Measurements from ENCODE around the gene DOCK3.

DOCK3 gene

GRCh38 chr3:50674349-50675178 is at the start of gene DOCK3:
Gene DOCK3, plus strand, starts transcription at chr3:50674927. Its CDS starts 337 bp downstream, at chr3:50675264.
- peak; percentile 85 for DNase-seq

GRCh38 chr3:50625231-50626182 is 49.2 kb upstream of the DOCK3 start:
- DNase-seq: no peak

GRCh38 chr3:50626401-50626800 is 48.3 kb upstream of the DOCK3 start:
- DNase-seq: no peak

DNA sequence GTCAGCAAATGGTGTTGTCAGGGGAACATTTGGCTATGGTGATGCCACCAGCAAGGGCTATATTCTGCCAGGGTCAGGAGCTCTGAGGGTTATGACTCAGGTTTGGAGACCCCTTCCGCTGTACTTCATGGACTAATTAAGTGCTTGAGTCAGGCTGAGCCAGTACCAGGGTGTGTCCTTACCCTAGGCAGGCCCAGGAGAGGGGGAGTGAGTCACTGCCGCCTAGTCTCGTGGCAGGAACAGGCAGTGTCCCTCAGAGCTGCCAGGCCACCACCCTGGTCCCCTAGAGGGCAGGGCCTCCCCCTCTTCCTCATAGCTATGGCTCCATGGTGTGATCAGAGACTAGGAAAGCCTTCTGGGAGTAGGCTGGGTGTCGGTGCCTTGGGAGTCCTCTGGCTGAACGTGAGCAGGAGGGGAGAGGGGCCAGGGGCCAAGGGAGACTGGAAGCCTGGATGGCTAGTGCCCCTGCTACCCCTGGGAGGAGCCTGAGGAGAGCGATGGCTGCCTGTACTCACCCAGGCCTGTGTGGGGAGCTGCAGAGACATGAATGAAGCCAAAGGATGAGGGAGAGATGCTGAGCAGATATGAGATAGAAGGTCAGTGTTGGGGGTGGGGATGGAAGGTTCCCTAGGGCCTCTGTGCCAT is 47.2 kb upstream of the DOCK3 start:
- DNase-seq: peak; percentile 84

DNA sequence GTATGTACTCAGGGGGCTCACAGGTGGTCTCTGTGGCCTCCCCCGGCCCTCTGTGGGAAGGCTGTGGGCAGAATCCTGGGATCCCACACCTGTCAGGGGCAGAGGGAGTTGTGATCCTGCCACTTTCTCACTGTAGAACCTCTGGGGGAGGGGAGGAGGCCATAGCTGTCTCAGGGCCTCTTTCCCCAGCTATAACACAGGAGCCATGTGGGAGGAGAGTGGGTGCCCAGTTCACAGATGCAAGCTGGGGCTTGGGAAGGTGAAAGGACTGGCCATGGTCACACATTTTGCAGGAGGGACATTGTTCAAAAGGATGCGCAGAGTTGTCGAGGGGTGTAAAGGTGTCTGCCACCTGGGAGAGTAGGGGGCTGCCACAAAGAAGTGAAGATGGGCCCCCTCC is 46.1 kb upstream of the DOCK3 start:
- no peak for DNase-seq

DNA sequence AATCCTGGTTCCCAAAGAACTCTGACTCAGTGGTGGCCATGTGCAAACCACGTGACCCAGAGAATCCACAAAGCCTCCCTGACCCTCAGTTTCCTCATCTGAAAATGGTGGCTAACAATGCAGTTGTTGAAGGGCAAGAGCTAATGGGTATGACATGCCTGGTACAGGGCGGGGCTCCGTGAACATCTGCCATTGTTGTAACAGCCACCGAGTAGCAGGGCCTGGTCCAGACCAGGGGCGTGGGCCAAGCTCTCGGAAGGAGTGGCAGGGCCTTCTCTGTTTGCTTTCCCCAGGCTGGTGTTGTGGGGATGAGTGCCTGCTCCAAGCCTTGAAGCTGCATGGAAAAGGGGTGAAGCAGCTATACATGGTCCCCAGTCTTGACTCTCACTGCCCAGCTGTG is 44.3 kb upstream of the DOCK3 start:
- DNase-seq: no peak

GRCh38 chr3:50630877-50631276 is 43.9 kb upstream of the DOCK3 start:
- DNase-seq: no peak

GRCh38 chr3:50632450-50632849 is 42.3 kb upstream of the DOCK3 start:
- no peak for DNase-seq

GRCh38 chr3:50633230-50633790 is 41.4 kb upstream of the DOCK3 start:
- no peak for DNase-seq

DNA sequence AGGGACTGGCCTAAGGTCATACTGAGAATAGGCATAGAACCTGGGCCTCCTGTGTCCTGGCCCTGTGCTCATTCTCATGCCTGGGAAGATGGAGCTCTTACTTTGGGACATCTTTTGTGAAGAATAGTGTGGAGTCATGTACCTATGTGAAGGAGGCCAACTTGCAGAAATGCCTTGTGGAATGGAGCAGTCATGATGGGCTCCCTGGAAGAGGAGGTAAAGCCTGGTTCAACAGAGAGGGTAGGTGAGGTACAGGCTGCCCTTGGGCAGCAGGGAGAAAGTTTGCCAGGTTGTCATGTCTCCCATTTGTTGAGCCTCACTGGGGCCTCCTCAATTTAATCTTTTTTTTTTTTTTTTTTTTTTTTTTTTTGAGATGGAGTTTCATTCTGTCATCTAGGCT is 39.7 kb upstream of the DOCK3 start:
- no peak for DNase-seq

DNA sequence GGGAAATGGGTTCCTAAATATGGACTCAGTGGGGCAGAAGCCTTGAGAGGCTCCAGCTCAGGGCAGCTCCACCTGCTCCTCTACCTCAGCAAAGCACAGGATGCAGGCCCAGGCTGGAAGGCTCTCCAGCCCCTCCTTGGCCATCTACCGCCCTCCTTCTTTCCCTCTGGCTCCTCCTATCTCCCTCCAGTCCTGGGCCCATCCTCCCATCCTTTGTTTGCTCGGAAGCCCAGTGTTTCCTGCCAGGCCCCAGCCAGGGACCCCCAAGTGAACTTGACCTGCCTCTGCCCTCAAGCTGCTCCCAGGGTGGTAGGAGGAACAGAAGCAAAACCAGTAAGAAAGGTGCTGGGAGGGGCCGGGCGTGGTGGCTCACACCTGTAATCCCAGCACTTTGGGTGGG is 37.7 kb upstream of the DOCK3 start:
- DNase-seq: no peak

GRCh38 chr3:50637945-50638344 is 36.8 kb upstream of the DOCK3 start:
- no peak for DNase-seq

DNA sequence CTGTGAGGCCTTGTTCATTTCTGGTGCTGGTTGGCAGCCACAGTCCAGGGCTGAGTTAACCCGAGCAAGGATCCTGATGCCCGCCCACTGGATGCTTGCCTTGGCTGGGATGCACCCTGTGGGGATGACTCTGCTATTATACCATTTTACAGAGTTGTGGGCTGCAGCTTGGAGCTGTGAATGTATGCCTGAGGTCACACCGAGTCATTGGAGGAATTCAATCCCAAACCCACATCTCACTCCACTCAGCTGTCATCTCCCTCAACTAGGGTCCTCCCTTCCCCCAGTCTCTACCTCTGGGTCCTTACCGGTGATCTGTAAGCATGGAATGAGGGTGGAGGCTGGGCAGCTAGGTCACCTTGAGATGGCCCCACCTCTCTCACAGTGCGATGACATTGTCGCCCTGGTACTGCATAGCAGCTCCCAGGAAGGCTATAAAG is 35.7 kb upstream of the DOCK3 start:
- no peak for DNase-seq

GRCh38 chr3:50642382-50642781 is 32.3 kb upstream of the DOCK3 start:
- no peak for DNase-seq

DNA sequence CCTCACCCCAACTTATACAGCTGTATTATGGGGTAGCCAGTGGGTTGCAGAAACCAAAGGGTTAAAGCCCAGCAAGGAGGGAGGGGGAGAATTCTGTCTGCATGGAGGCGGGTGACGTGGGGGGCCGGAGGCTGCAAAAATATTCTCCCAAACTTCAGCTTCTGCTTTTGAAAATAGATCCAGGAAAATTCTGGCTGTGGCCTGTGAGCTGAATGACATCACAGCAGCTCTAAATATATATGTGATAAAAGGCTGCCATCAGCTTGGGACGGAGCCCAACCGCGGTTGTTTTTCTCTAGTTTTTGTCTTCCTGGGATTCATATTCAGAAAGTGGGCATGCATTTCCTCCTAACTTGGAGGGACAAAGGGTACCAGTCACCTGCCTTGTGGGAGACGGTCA is 30.2 kb upstream of the DOCK3 start:
- DNase-seq: no peak

- no peak for DNase-seq
These were observed 29.3 kb upstream of the DOCK3 start for GRCh38 chr3:50645378-50645777.

GRCh38 chr3:50648313-50648712 is 26.4 kb upstream of the DOCK3 start:
- DNase-seq: no peak

- DNase-seq: no peak
These were observed 25.8 kb upstream of the DOCK3 start for GRCh38 chr3:50648944-50649343.

GRCh38 chr3:50649451-50649931 is 25.2 kb upstream of the DOCK3 start:
- no peak for DNase-seq

- DNase-seq: no peak
These were observed 24.7 kb upstream of the DOCK3 start for GRCh38 chr3:50650018-50650417.

DNA sequence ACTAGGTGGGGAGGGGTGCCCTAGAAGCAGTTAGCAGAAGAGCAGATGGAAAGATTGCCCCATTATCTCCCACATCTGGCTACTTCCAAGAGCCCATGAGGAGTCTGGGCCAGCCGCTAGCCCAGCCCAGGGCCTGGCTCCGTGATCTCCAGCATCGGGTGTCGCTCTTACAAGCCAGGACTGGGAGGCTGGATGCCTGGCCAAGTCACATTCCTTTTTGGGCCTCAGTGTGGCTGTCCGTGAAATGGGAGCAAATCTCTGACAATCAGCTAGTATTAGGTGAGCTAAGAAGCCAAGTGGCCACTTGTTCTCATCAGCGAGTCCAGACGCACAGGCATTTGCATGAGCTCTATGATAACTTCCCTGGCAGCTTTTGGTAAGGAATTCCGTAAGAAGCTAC is 23.3 kb upstream of the DOCK3 start:
- DNase-seq: no peak

DNA sequence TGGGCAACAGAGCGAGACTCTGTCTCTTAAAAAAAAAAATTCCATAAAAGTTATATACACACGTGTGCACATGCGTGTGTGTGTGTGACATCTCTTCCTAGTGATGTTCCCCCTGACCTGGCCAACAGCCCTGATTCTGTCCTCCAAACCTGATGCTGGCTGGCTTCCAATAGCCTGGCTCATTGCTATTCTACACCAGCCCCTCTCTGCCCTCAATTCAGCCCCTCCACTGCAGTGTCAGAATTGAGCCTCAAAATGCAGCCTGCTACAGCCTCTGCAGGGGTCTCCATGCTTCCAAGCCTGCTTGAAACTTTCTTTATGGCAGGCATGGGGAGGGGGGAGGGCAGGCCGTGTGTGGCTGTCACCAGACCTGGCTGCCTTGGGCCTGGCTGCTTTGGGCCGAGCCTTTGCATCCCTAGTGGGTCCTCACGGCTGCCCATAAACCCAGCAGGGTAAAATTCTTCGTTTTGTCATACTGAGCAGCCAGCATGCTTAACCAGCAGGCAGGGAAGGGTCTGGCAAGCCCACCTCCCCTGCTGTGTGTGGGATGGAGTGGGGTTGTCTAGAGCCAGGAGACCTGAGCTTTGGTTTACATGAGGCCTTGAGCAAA is 22.7 kb upstream of the DOCK3 start:
- no peak for DNase-seq

Measured in 8988T (cell line).